ENCODE data around the gene SLC15A1. TPM values are rescaled to one million over a fixed set of nuclear protein-coding genes. Genes with fewer than 3 reads are reported as not detected.

Gene SLC15A1
- total and polyA plus RNA-seq, 2 donors (not counting 1 experiment from before 2014, with no cell fraction given), result not detected

GRCh38 chr13:98738993-98739392 is 13.5 kb downstream of the SLC15A1 start:
- Histone ChIP-seq H3K27me3 (replicated peaks in 1 of 4; ENCODE audit: control extremely low read depth in 1 of 4, control insufficient read depth in 3 of 4, insufficient read depth in 4 of 4, low read length in 3 of 4) (no peaks in the 10 kb centered on the region), H3K79me2 (ENCODE audit: control insufficient read depth, insufficient read depth, low read length) (no peaks in the 10 kb centered on the region), H3K36me3 (replicated peaks in 1 of 2; ENCODE audit: control extremely low read depth in 1 of 2, control insufficient read depth in 1 of 2, extremely low read depth in 1 of 2, insufficient read depth in 2 of 2, low read length in 1 of 2) (no peaks in the 10 kb centered on the region), H3K4me1 (ENCODE audit: control insufficient read depth in 2 of 2, insufficient read depth in 2 of 2, low read length in 2 of 2) (no peaks in the 10 kb centered on the region), H3K9me3 (ENCODE audit: control extremely low read depth in 1 of 3, control insufficient read depth in 2 of 3, insufficient read depth in 1 of 3, low read length in 2 of 3) (peaks cover 1 to 20% (median 9%) of the 10 kb centered on the region in 3 donors), H2AFZ (ENCODE audit: insufficient read depth, low read depth, low read length, poor library complexity, severe bottlenecking) (no peak overlapping the region), H4K20me1 (ENCODE audit: control insufficient read depth, insufficient read depth, low read length, poor library complexity, severe bottlenecking) (no peaks in the 10 kb centered on the region), H3K4me2 (replicated peaks; ENCODE audit: low read depth, low read length, poor library complexity, severe bottlenecking) (no peak overlapping the region), H3K27ac (ENCODE audit: low read length in 2 of 2) (no peak overlapping the region), H3K4me3 (ENCODE audit: control extremely low read depth in 1 of 5, extremely low read depth in 1 of 5, insufficient read depth in 1 of 5, low read depth in 2 of 5, low read length in 4 of 5) (no peak overlapping the region), H3K9ac (ENCODE audit: low read length) (no peak overlapping the region)
- intact Hi-C loops (cut with micrococcal nuclease), result no loop called here
- DNase-seq (no peak), ATAC-seq (ENCODE audit: low read depth) (no peak)
- Mint-ChIP-seq H3K27ac (no peak overlapping the region), H3K9me3 (ENCODE audit: insufficient read depth) (peaks cover 14% of the 10 kb centered on the region), H3K4me3 (no peak overlapping the region), H3K27me3 (no peaks in the 10 kb centered on the region), H3K4me1 (no peaks in the 10 kb centered on the region)
- TF ChIP-seq EZH2 (IDR thresholded peaks at IDR 0.05; ENCODE audit: borderline replicate concordance, insufficient read depth, low read depth, low read length, poor library complexity, severe bottlenecking) (no peak), CTCF (IDR thresholded peaks at IDR 0.05) (no peak)
- WGBS (ENCODE audit: insufficient coverage), result 100% methylated on average over 1 of the region's 1 CpG
- POLR2A ChIA-PET, result no interaction called here
- CTCF ChIA-PET, result no interaction called here

DNA sequence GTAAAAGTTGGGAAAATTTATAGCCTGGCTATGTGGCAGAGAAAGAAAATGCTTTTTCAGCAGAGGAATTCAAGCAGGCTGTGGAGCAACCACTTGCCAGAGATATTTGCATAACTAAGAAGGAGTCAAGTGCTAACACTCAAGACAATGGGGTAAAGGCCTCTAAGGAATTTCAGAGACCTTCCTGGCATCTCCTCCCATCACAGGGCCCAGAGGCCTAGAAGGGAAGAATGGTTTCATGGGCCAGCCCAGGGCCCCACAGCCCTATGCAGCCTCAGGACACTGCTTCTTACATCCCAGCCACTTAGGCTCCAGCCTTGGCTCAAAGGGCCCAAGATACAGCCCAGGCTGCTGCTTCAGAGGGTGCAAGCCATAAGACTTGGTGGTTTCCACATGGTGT is 14.3 kb downstream of the SLC15A1 start:
- POLR2A ChIA-PET, result no interaction called here

More for the DNA sequence above, 14.3 kb downstream of the SLC15A1 start:
- Histone ChIP-seq H3K4me3 (ENCODE audit: control extremely low read depth in 1 of 5, extremely low read depth in 1 of 5, insufficient read depth in 1 of 5, low read depth in 2 of 5, low read length in 4 of 5) (no peak overlapping the region), H3K79me2 (ENCODE audit: control insufficient read depth, insufficient read depth, low read length) (no peaks in the 10 kb centered on the region), H3K9ac (ENCODE audit: low read length) (no peak overlapping the region), H3K36me3 (replicated peaks in 1 of 2; ENCODE audit: control extremely low read depth in 1 of 2, control insufficient read depth in 1 of 2, extremely low read depth in 1 of 2, insufficient read depth in 2 of 2, low read length in 1 of 2) (no peaks in the 10 kb centered on the region), H3K4me1 (ENCODE audit: control insufficient read depth in 2 of 2, insufficient read depth in 2 of 2, low read length in 2 of 2) (no peaks in the 10 kb centered on the region), H3K9me3 (ENCODE audit: control extremely low read depth in 1 of 3, control insufficient read depth in 2 of 3, insufficient read depth in 1 of 3, low read length in 2 of 3) (peaks cover 1 to 20% (median 9%) of the 10 kb centered on the region in 3 donors), H2AFZ (ENCODE audit: insufficient read depth, low read depth, low read length, poor library complexity, severe bottlenecking) (no peak overlapping the region), H3K4me2 (replicated peaks; ENCODE audit: low read depth, low read length, poor library complexity, severe bottlenecking) (no peak overlapping the region), H3K27me3 (replicated peaks in 1 of 4; ENCODE audit: control extremely low read depth in 1 of 4, control insufficient read depth in 3 of 4, insufficient read depth in 4 of 4, low read length in 3 of 4) (no peaks in the 10 kb centered on the region), H3K27ac (ENCODE audit: low read length in 2 of 2) (no peak overlapping the region), H4K20me1 (ENCODE audit: control insufficient read depth, insufficient read depth, low read length, poor library complexity, severe bottlenecking) (no peaks in the 10 kb centered on the region)
- Mint-ChIP-seq H3K9me3 (ENCODE audit: insufficient read depth) (peaks cover 14% of the 10 kb centered on the region), H3K4me3 (no peak overlapping the region), H3K27ac (no peak overlapping the region), H3K4me1 (no peaks in the 10 kb centered on the region), H3K27me3 (peaks cover 4% of the 10 kb centered on the region)
- DNase-seq (no peak), ATAC-seq (ENCODE audit: low read depth) (no peak)
- no peak for TF ChIP-seq EZH2 (IDR thresholded peaks at IDR 0.05; ENCODE audit: borderline replicate concordance, insufficient read depth, low read depth, low read length, poor library complexity, severe bottlenecking)
- TF ChIP-seq CTCF (IDR thresholded peaks at IDR 0.05), result no peak
- intact Hi-C loops (cut with micrococcal nuclease), result no loop called here
- CTCF ChIA-PET, result no interaction called here

Measured in B cell (primary cell).